SH-SY5Y (cell line): Measurements from ENCODE around the gene RANGAP1.

Experiments used
- GATA2 ChIP-seq: IDR thresholded peaks from 2 replicates; pipeline ENCODE4 v1.6.1; 2011; ENCODE audit warnings: mild to moderate bottlenecking, low read depth, low read length
- GATA3 ChIP-seq: IDR thresholded peaks from 2 replicates; pipeline ENCODE4 v1.6.1; 2011; ENCODE audit warnings: low read depth, mild to moderate bottlenecking, low read length, moderate library complexity

DNA sequence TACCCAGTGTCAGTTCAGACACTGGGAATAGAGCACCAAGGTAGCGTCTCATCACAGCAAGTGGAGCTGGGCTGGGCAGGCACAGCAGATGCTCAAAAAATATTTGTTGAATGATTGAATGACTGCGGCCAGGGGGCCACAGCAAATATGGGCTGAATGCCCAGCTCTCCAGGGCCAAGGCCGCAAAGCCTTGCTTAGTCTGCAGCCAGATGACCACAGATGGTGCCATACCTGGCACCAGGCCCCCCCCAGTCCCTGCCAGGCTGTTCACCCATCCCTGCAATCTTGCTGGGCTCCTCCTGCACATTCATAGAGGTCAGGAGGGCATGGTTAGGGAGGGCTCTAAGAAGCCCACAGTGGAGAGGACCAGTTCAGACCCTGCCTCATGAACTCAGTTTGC, 48.2 kb upstream of the RANGAP1 start:
- no peak for TF ChIP-seq GATA2
- no peak for TF ChIP-seq GATA3
